IPS-18c (cell line): ENCODE data around the gene SLFN11.
"Not testable (repeated sequence)": the region's sequence is repeated elsewhere in the genome, so short reads cannot be mapped to it uniquely, and the experiment has no call there.

ENCODE experiments used
- H3K4me3 ChIP-seq: 2 replicates; pipeline ENCODE4 v1.7.0; 2013; ENCODE audit warnings: low read depth, mild to moderate bottlenecking, low read length, moderate library complexity; ENCODE audit not compliant: insufficient read depth
- H3K9me3 ChIP-seq: one replicate; pipeline ENCODE4 v1.6.1; 2013; ENCODE audit warnings: mild to moderate bottlenecking, low read length, moderate library complexity; ENCODE audit not compliant: control insufficient read depth, insufficient read depth

SLFN11 gene

DNA sequence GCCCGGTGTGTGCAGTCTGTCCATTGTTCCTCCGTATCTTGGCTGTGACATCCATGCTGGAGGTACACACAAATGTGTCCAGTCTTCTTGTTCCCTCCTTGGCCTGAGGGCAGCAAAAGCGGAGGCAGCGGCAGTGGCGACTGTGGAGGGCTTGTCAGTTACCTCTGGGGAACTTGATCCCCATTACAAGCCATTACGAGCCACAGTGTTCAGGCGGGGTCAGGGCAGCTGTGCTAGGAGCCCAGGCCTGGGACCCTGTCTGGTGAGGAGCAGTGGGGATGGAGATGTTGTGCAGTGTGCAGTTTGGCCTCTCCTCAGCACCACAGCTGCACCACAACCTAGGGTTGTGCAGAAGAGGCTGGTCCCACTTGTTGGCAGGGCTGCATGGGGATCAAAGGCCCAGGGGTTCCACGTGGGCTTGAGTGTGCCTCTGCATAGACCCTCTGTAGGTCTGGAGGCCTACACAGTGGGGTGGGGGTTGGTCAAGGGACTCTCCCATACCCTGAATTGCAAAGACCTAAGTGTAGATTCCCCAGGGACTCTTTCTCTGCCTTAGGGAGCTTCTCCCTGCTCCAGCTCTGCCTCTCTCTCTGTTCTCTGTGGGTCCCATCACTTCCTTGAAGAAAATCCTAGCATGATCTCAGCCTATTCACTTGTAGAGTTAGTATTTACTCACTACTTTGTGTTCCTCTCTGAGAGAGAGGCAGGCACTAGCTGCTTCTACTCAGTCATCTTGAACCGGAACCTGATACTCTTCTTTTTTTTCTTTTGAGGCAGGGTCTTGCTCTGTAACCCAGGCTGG lies 58.8 kb downstream of the SLFN11 start:
- Histone ChIP-seq H3K9me3 (no peaks in the 10 kb centered on the region), H3K4me3 (peak overlapping the region; percentile 58)

DNA sequence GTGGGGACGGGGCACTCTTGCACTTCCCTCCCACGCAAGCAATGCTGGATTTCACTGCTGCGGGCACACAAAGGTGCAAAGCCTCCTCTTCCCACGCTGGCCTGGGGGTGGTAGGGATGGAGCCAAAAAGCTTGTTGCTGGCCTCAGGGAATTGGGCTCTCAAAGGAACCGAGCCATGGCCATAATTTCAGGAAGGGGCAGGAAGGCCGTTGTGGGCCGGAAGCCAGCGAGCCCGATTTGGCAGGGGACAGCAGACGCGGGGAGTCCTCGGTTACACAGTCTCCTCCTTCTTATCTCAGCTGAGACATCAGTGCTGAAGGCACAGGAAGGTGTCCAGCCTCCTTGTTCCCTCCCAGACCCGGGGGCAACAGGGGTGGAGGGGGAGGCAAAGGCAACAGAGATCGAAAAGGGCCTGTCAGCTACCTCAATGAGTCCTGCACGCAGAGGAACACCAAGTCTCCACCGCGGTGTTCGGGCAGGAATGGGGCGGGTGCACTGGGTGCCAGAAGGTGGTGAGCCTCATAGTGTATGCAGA lies 59.5 kb downstream of the SLFN11 start:
- H3K4me3 ChIP-seq: peak overlapping the region; percentile 58

DNA sequence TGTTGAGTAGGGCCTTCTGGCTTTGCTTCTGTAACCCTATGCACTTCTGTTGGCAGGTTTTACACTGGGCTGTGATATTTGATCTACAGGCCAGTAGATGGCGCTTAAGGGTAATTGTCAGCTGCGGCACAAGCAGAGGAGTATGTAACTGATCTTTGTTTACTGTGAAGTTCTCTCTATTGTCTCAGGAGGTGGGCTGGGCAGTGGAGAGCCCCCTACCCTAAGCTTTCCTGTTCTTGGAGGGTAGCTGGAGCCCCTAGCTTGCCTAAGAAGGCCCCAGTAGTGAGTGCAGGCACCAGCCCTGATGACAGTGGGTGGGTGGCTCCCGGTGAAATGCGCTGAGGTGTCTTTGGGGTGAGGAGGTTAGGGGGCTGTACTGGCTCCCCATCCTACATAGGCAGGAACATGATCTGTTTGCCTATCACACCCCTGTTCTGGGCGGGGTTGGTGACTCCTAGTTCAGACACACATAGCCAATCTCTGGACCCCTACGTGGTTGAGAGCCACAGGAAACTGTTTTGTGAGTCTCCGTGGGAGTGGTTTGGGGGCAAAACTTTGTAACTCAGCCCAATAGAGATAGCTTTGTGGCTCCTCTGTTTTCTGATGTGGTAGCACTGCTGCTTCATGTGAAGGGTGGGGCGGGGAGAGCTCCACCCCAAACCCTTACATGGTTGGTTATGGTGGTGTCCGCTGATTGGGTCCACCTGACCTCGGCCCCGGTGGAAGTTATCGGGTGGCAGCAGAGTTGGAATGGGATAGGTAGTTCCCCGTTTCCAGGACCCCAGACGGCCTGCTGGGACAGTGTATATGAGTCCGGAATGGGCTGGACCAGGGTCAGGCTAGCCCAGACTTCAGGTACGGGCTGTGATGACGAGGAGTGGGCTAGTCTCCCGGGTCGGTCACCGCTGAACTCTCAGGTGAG lies 60.4 kb downstream of the SLFN11 start:
- H3K4me3 ChIP-seq: peak overlapping the region; percentile 58
- no peaks in the 10 kb centered on the region for H3K9me3 ChIP-seq

More for the DNA sequence above, 59.5 kb downstream of the SLFN11 start:
- H3K9me3 ChIP-seq: no peaks in the 10 kb centered on the region

DNA sequence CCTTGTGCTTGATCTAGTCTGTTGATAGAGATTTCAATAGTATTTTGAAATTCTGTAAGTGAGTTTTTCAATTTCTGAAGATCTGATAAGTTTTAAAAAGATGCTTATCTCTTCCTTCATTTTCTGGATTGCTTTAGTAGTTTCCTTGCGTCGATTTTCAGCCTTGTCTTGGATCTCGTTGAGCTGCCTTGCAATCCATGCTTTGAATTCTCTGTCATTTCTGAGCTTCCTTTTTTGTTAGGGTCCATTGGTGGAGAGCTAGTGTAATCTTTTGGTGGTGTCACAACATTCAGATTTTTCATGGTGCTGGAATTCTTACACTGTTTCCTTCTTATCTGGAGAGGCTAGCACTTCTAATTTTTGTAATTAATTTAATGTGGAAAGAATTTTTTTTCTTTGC lies 61.1 kb downstream of the SLFN11 start:
- H3K9me3 ChIP-seq: no peaks in the 10 kb centered on the region
- no peak overlapping the region for H3K4me3 ChIP-seq

DNA sequence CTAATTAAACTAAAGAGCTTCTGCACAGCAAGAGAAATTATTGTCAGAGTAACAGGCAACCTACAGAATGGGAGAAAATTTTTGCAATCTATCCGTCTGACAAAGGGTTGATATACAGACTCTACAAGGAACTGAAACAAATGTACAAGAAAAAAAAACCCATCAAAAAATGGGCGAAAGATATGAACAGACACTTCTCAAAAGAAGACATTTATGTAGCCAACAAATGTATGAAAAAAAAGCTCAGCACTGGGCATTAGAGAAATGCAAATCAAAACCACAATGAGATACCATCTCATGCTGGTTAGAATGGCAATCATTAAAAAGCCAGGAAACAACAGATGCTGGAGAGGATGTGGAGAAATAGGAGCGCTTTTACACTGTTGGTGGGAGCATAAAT lies 64.1 kb downstream of the SLFN11 start:
- not testable (repeated sequence) for H3K4me3 ChIP-seq, H3K9me3 ChIP-seq
